HG03469 (cell line): ENCODE measurements around the gene MELK.
A peak's percentile ranks its signal among the peaks of the same experiment; 100 is the strongest.
"Not testable (repeated sequence)": the region's sequence is repeated elsewhere in the genome, so short reads cannot be mapped to it uniquely, and the experiment has no call there.

Experiments
- ATAC-seq: cut with Tn5 transposase; IDR thresholded peaks from one replicate; pipeline ENCODE4 v1.9.1; 2021; ENCODE audit warnings: mild to moderate bottlenecking, moderate library complexity, moderate number of reproducible peaks; ENCODE audit not compliant: unreplicated experiment

Gene MELK

DNA sequence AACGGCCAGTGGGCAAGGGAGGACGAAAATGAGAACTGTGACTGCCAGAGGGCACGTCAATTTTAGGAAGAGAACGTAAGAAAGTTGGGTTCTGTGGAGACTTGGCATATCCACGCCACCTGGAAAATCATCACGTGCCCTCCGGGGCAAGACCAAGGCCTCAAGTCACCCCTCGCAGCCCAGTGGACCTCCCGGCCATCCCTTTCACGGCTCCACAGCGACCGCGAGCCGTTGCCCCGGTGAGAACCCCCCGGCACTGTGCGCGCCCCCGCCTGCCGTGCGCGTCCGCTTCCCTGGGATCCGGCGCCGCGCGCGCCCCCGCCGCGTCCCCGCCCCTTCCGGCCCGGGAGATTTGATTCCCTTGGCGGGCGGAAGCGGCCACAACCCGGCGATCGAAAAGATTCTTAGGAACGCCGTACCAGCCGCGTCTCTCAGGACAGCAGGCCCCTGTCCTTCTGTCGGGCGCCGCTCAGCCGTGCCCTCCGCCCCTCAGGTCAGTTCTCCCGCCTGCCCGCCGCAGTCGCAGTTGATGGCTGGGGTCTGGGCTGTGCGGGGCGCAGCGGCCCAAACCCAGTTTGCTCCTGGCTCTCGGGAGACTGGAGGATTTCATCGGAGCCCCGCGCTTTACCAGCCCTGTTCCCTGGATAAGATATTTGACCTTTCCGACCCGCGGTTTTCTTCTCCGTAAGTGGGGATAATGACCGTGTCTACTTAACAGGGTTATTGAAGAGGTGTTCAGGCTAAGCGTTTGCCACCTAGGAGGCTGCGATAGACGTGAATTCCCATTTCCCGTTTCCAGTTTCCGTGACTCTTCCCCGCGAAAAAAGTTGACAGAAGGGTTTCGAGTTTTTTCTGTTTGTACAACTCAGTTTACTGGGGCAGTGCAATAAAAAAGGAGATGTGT lies at the start of gene MELK:
MELK (plus strand) TSS at position 381 of the 904 bp plus-strand sequence. CDS start 8,787 bp downstream, outside the sequence.
- peak; percentile 47 for ATAC-seq

DNA sequence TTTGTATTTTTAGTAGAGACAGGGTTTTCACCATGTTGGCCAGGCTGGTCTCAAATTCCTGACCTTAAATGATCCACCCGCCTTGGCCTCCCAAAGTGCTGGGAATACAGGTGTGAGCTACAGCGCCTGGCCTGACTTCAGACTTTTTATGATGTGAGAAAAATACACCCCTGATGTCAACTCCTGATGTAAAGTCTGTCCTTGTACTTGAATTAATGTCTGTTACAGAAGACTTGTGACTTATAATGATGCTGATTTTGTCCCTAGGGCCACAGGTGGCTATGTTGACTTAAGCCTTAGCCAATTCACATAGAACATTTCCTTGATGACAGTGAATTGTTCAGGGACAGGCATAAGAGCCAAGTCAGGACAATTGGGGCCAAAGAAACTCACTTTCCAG lies 42.5 kb upstream of the MELK start:
- no peak for ATAC-seq

DNA sequence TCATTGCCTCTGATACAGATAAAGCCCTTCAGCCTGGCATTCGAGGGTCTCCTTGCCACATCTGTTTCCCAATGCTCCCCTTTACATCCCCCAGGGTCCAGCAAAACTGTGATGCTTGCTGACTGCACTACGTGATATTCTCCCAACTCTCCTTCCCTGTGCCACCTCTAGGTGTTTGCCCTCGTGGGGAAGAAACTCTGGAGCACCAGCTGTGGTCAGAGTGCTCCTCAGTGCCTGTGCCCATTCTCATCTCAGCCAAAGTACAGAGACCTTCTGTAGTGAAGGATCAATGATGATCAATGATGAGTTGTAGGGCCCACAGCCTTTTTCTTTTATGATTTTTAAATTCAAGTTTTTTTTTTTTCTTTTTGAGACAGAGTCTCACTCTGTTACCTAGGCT lies 40.3 kb upstream of the MELK start:
- ATAC-seq, result no peak

DNA sequence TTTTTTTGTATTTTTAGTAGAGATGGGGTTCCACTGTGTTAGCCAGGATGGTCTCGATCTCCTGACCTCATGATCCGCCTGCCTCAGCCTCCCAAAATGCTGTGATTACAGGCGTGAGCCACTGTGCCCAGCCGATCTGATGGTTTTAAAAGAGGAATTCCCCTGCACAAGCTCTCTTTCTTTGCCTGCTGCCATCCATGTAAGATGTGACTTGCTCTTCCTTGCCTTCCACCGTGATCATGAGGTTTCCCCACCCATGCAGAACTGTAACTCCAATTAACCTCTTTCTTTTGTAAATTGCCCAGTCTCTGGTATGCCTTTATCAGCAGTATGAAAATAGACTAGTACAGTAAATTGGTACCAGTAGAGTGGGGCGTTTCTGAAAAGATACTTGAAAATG lies 39.0 kb upstream of the MELK start:
- not testable (repeated sequence) for ATAC-seq

DNA sequence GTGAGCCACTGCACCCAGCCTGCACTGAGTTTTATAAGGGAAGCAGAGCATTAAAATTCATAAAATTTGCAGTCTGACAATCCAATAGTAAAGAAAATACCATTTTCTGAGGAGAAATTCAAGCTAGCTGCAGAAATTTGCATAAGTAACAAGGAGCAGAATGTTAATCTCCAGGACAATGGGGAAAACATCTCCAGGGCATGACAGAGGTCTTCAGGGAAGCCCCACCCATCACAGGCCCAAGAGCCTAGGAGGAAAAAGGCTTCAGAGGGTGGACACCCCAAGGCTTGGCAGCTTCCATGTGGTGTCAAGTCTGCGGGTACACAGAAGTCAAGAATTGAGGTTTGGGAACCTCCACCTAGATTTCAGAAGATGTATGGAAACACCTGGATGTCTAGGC lies 37.6 kb upstream of the MELK start:
- no peak for ATAC-seq

DNA sequence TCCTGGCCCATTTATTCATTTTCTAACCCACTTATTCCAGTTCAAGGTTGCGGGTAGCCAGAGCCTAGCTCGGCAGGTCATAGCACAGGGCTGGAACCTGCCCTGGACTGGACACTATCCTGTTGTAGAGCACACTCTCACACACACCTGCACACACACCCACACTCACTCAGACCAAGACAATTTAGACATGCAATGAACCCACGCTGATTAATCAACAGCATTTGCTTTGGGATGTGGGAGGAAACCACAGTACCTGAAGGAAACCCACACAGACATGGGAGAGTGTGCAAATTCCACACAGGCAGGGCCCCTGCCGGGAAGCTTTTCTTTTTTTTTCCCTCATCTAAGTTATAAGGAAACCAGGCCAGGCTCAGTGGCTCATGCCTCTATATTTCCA lies 34.8 kb upstream of the MELK start:
- no peak for ATAC-seq

DNA sequence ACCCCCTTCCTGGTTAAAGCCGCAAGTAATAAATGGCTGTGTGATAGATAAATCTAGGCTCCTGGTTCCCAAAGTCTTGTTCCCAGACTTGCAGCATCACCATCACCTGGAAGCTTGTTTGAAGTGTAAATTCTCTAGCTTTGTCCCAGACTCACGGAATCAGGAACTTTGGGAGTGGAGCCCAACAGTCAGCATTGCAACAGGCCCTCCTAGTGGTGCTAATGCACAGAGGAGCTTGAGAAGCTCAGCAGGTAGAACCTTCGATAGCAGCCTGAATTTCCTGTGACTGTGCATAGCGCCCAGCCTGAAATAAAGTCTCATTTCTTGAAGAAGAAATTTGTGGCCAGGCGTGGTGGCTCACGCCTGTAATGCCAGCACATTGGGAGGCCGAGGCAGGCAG lies 30.3 kb upstream of the MELK start:
- no peak for ATAC-seq

DNA sequence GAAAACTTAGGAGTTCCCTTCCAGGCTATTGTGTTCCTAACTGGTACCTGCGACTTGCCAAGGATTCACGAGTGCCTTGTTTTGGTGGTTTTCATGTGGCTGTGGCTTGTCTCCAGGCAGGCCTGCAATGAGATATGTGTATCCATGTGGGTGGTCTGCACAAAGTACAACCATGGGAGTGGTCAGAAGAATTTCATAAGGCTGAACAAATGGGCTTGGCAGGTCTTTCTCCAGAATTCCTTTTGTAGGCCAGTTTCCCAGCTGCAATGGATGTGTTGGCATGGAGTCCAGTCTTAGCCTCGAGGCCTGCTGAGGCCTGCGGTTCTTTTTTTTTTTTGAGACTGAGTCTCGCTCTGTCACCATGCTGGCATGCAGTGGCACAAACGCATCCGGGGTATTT lies 28.8 kb upstream of the MELK start:
- no peak for ATAC-seq

DNA sequence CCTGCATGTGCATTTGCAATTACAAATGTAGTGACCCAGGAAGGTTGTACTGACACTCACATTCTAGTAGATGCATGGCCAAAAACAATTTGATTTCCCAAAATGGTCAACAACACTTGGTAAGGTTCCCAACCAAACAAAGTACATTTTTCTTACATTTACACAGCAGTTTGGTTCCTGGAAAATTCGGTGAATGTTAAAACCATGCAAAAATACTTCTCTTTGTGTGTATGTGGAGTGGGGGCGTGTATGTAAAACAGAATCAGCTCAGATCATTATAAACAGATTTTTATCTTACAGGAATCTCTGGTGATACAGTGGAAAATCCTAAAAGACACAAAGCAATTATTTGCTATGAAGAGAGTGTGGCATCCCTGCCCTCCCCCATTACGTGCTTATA lies 25.1 kb upstream of the MELK start:
- no peak for ATAC-seq

DNA sequence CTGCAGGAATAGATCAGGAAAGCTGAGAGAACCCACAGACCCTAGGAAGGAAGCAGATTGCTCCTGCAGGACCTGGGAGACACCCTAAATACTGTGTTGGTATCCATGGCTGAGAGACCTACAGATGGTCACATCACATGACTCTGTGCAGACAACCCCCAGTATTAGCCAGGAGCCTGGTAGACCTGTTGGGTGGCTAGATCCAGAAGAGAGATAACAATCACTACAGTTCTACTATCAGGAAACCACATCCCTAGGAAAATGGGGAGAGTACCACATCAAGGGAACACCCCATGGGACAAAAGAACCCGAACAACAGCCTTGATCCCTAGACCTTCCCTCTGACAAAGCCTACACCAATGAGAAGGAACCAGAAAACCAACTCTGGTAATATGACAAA lies 24.2 kb upstream of the MELK start:
- no peak for ATAC-seq

DNA sequence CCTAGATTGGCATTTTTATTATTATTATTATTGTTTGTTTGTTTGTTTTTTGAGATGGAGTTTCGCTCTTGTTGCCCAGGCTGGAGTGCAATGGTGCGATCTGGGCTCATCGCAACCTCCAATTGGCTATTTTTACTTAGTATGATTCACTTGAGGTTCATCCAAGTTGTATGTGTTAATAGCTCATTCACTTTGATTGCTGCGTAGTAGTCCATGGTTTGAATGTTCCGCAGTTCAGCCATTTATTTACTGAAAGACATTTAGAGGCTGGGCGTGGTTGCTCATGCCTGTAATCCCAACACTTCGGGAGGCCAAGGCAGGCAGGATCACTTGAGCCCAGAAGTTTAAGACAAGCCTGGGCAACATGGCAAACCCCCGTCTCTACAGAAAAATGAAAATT lies 22.6 kb upstream of the MELK start:
- ATAC-seq, result no peak

DNA sequence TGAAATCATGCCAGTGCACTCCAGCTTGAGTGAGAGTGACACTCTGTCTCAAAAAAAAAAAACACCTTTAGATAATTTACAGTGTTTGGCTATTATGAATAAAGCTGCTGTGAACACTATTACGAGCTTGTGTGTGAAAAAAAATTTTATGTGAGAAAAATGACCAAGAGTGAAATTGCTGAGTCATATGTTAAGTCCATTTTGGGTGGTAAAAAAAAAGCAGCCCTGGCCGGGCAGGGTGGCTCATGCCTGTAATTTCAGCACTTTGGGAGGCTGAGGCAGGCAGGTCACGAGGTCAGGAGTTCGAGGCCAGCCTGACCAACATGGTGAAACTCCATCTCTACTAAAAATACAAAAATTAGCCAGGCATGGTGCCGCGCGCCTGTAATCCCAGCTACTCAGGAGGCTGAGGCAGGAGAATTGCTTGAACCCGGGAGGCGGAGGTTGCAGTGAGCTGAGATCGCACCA lies 22.0 kb upstream of the MELK start:
- ATAC-seq, result not testable (repeated sequence)

DNA sequence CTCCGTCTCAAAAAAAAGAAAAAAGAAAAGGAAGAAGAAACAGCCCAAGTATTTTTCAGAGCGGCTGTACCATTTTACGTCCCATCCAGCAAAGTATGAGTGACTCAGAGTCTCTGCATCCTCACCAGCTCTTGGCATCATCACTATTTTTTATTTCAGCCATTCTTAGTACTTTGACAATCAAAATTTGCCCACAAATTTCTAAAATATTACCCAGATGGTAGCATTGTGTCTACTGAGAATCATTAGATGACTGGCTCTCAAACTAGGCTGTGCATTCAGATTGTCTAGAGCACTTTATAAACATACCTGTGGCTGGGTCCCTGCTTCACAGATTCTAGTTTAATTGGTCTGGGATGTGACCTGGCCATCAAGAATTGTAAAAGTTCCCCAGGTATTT lies 21.6 kb upstream of the MELK start:
- ATAC-seq, result no peak

DNA sequence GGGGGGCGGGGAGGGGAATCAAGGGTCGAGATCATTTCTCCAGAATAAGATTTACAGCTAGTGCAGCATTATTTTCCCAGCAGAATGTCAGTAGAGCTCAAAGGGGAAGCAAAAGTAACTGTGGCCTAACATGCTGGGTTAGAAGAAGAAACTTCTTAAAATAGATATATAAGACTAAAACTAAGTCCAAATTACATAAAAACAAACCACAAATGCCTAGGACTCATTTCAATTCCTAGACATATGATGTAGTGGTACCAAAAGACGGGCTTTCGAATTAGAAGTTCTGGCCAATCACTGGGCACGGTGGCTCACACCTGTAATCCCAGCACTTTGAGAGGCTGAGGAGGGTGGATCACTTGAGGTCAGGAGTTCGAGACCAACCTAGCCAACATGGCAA lies 20.8 kb upstream of the MELK start:
- no peak for ATAC-seq

DNA sequence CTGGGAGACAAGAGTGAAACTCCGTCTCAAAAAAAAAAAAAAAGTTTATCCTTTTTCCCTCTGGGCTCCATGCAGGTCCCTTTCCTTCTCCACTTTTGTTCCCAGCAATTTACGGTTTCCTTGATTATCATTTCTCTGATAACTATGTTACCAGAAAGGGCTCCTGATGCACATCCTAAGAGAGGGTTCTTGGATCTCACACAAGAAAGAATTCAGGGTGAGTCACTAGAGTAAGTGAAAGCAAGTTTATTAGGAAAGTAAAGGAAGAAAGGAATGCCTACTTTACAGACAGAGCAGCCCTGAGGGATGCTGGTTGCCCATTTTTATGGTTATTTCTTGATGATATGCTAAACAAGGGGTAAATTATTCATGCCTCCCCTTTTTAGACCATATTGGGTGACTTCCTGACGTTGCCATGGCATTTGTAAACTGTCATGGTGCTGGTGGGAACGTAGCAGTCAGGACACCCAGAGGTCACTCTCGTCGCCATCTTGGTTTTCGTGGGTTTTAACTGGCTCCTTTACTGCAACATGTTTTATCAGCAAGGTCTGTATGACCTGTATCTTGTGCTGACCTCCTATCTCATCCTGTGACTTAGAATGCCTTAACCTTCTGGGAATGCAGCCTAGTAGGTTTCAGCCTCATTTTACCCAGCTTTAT lies 13.5 kb upstream of the MELK start:
- ATAC-seq, result no peak

DNA sequence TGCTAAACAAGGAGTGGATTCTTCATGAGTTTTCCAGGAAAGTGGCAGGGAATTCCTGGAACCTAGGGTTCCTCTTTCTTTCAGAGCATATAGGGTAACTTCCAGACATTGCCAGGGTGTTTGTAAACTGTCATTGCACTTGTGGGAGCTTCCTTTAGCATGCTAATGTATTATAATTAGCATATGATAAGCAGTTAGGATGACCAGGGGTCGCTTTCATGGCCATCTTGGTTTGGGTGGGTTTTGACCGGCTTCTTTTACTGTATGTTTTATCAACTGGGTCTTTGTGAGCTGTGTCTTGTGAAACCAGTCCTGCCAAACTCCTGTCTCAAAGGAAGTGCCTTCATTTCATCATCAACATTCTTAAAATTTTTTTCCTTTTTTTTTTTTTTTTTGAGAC lies 11.9 kb upstream of the MELK start:
- ATAC-seq, result no peak

DNA sequence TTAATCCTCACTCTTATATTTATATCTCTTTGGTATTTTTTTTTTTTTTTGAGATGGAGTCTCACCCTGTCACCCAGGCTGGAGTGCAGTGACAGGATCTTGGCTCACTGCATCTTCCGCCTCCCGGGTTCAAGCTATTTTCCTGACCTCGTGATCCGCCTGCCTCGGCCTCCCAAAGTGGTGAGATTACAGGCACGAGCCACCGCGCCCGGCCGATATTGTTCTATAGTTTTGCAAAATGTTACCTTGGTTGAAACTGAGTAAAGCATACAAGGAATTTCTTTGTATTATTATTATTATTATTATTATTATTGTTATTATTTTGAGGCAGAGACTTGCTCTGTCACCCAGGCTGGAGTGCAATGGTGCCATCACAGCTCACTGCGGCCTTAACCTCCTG lies 9.9 kb upstream of the MELK start:
- not testable (repeated sequence) for ATAC-seq

DNA sequence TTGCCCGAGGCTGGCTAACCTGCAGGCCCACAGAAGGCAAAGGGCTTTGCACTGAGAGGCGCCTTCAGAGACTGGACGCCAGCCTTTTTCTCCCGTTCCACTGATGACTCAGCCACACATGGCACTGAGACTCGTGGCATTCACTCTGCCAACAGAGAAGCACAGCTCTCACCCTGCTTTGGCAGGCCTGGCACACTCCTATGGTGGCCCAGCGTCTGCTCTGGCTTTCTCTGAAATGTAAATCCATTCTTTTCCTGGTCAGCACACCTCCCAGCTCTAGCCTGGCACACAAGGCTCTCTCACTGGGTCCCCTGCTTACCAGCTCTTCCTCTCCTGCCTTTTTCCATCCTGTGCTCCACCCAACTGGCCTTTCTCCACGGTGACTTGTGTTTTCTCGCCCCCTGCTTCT lies 5.9 kb upstream of the MELK start:
- ATAC-seq, result no peak

DNA sequence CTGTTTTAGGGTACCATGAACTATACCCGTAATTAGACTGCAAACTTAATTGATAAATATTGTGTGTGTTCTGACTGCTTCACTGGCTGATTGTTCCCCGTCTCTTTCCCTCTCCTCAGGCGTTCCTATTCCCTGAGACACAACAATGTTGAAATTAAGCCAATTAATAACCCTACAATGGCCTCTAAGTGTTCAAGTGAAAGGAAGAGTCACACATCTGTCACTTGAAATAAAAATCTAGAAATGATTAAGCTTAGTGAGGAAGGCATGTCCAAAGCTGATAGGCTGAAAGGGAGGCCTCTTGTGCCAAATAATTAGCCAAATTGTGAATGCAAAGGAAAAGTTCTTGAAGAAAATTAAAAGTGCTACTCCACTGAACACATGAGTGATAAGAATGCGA lies 4.0 kb upstream of the MELK start:
- ATAC-seq, result not testable (repeated sequence)

DNA sequence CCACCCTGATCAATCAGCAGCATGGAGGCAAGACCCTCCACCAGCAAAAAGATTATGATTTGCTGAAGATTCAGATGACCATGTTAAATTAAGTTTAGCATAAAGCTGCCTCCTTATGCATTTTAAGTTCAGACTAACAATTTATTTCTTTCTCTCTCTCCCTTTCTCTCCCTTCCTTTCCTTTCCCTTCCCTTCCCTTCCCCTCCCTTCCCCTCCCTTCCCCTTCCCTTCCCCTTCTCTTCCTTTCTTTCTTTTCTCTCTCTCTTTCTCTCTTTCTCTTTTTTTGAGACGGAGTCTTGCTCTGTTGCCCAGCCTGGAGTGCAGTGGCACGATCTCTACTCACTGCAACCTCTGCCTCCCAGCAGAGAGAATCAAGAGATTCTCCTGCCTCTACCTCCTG lies 1.4 kb upstream of the MELK start:
- no peak for ATAC-seq

DNA sequence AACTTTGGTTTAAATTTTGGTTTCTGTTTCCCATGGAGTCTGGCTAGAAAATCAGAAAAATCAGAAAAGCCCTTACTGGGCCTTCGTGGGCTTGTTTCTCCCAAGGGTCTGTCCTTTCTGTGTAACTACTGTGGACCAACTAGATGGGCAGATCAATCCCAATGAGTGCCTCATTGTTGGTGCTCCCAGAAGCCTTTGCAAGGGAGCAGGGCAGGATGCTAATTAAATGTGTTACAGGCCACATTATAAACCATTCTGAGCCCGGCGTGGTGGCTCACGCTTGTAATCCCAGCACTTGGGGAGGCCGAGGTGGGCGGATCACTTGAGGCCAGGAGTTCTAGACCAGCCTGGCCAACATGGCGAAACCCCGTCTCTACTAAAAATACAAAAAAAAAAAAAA lies 1.4 kb downstream of the MELK start:
- not testable (repeated sequence) for ATAC-seq

DNA sequence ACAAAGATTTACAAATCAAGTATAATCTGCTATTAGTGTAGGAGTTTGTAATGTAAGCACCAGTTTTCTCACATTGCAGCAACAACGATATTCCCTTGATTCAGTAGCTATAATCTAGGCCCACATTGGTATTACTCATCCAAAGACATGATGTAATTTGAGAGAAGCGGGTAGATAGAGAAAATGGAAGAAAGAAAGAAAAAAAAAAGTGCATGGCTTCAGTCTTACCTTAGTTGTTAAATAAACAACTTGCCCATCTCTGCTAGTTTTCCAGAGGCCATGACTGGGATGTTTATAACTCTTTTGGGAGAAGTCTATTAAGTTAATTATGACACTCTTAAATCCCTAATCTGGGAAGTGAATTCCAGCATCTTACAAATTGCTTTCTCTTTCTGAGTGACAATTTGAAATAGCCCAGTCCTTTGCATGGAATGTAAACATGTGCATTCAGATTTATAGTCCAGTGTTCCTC lies 2.8 kb downstream of the MELK start:
- ATAC-seq, result no peak
